ENCODE results near the gene PANK3.
"Not testable (repeated sequence)": the region's sequence is repeated elsewhere in the genome, so short reads cannot be mapped to it uniquely, and the experiment has no call there.

The PANK3 gene

DNA sequence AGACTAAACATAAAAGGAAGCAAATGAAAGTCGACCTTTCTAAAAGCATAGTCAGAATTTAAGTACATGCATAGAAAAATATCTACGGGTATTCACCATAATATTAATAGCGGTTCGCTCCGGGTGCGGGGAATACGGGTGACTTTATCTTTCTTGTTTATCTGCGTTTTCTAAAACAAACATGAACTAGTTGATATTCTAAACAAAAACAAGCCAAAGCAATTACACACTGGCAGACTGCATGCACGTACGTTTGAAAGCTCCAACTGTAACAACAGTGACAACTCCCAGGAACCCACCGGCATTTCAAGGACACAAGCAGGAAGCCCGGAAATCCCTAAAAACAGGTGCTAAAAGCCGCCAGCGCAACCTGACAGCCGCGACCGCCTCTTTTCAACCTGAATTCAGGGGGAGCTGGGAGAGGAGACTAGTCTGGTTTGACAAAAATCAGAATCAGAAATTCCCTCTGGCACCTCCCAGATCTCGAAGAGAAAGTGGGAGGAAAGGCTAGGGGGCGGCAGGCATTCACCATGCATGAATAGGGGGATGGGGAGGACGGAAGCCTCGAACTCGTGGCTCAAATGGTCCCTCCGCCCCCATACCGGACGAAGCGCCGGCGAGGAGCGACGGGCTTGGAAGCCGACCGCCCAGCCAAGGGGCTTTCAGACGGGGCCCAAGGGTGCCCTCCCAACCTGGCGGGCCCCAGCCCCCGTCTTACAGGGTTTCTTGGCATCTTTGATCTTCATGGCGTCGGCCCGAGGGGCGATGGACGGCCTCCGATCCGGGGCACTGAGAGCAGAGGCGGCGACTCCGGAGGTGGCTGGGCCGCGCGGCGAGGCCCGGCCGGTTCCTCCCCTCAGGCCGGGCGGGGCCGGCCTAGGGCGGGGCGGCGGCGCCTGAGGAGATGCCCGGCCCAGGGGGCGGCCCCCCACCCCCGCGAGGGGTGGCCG, at the start of gene PANK3:
PANK3 (minus strand) TSS at position 831 of the 950 bp plus-strand sequence; CDS start at position 746, 85 bp downstream.
- peak; percentile 59 for DNase-seq

DNA sequence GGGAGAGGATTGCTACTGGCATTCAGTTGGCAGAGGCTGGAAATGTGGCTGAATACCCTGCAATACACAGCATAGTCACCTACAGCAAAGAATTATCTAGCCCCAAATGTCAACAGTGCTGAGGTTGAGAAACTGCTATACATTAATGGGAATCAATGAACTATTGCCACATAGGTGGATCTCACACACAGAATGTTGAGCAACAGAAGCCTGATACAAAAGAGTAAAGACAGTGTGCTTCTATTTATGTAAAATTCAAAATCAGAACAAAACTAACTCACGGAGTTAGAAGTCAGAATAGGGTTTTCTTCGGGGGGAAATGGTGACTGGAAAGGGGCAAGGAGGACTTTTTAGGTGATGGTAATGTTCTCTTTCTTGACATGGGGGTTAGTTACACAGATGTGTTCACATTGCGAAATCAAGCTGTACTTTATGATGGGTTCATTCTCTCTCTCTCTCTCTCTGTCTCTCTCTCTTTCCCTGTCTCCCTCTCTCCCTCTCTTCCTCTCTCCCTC, 45.7 kb upstream of the PANK3 start:
- DNase-seq, result no peak

DNA sequence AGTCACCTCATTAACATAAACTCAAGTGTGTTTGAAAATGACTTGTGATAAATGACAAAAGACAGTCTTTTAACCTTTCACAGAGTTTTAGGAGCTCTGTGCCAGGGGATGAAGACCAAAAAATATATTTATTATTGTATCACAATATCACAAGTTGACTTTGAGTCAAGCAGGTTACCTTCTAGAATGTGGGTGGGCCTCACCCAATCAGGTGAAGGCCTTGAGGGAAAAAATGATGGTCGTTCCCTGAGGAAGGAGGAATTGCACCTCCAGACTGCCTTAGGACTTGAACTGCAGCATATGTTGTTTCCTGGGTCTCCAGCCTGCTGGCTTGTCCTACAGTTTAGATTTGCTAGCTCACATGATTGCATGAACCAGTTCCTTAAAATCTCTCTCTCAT, 41.6 kb upstream of the PANK3 start:
- no peak for DNase-seq

DNA sequence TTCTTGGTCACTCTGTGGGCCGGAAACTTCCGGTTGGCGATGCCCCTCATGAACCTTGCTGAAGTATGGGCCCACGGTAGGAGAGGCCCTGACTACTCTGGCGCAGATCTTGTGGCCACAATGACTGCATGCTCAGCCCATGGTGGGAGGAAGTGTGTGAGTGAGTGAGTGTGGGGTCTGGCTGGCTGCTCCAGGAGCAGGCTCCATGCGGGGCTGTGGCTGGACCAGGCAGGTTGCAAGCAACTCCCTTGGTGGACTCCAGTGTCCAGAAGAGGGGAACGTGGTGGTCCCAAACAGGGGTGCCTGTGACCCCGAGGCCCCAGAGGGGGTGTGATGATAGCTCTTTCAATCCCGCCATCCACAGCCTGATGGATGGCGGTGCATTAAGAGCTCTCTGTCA, 35.5 kb upstream of the PANK3 start:
- no peak for DNase-seq

DNA sequence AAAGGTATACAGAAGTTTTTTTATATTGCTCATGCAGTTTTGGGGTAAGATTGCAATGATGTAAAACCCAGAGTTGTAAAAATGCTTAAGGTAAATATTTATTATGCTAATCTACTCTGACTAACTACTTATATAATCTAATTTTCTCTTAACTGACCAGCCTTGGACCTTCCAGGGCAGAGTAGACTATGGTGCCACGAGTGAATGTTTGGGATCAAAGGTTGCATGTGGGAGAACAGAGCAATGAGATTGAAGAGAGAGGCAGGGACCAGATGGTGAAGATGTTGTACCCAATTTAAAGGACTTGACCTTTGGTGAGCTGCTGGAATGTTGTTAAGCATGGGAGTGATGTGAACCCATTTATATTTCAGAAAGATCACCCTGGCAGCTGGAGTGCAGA, 34.8 kb upstream of the PANK3 start:
- no peak for DNase-seq

DNA sequence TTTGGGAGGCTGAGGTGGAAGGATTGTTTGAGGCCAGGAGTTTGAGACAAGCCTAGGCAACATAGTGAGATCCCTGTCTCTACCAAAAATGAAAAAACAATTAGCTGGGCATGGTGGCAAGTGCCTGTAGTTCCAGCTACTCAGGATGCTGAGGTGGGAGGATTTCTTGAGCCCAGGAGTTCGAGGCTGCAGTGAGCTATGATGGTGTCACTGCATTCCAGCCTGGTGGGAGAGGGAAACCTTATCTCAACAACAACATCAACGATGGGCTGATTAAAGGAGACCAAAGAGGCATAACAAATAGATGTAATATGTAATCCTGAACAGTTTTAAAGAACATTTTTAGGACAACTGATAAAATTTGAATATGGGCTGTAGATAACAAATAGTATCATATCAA, 34.2 kb upstream of the PANK3 start:
- no peak for DNase-seq

GRCh38 chr5:168612996-168613395, 33.8 kb upstream of the PANK3 start:
- DNase-seq, result no peak

DNA sequence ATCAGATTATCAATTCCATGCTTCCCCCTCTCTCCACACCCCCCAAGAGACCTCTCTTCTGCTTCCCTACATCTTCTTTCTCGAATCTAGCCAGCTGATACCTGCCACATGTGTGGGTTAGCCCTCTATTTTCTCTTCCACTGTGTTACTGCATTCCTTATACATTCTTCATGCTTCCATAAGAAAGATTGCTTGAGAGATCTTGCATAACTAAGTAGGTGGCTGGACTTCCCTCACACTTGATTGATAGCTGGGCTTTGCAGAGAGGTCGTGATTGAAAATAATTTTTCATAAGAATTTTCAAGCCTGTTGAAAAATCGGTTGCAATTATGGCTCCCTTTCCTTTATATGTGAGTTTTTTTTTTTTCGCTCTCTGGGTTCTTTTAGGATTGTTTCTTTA, 33.0 kb upstream of the PANK3 start:
- no peak for DNase-seq

GRCh38 chr5:168611165-168611564, 32.0 kb upstream of the PANK3 start:
- no peak for DNase-seq

- DNase-seq, result no peak
Observed at GRCh38 chr5:168609806-168610482, 30.8 kb upstream of the PANK3 start.

DNA sequence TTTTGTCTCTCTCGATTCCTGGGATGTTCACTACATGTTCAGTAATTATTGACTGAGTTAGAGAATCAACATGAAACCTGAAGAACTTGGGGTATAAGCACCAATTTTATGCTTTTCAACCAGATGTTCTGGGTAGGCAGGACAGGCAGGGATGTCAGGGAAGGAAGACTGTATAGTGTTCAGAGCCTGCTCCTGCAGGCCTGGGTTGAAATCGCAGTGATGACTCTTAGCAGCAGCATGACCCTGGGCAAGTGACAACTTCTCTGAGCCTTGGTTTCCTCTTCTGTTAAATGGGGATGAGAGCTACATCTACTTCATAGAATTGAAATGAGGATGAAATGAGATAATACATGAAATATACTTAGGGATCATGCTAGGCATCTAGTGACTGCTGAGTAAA, 29.7 kb upstream of the PANK3 start:
- no peak for DNase-seq

GRCh38 chr5:168608386-168608785, 29.2 kb upstream of the PANK3 start:
- no peak for DNase-seq

- DNase-seq, result no peak
Observed at GRCh38 chr5:168607946-168608345, 28.8 kb upstream of the PANK3 start.

DNA sequence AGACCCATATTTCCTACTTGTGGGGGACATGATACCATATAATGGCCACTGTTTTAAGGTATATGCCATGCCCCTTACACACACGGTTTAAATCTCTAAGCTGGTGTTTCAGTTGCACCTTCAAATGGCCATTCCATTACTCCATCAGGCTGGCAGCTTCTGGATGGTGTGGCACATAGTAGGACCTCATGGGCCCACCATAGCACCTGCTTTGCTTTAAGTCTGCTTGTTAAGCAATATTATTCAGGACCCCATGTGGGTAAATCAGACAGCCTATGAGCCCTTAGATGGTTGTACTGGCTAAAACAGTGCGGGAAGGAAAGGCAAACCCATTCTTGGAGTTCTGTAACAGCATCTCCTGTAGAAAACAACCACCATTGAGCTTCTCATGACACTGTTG, 27.4 kb upstream of the PANK3 start:
- DNase-seq, result no peak

DNA sequence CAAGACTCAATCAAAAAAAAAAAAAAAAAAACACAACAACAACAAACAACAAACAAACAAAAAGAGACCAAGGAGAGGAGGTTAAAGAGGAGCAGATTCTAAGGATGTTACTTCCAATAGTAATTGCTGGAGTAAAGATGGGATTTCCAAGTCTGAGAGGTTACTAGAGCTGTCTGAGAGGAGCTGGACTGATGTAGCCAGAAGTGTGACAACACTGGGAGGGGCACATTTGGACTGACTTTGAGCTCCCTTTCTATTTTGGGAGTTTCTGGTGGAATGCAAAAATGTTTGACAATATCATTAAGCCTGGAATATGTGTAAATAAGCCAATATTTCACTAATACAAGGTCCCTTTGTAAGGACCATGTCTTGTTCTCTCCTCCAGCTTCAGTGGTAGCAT, 25.3 kb upstream of the PANK3 start:
- no peak for DNase-seq

DNA sequence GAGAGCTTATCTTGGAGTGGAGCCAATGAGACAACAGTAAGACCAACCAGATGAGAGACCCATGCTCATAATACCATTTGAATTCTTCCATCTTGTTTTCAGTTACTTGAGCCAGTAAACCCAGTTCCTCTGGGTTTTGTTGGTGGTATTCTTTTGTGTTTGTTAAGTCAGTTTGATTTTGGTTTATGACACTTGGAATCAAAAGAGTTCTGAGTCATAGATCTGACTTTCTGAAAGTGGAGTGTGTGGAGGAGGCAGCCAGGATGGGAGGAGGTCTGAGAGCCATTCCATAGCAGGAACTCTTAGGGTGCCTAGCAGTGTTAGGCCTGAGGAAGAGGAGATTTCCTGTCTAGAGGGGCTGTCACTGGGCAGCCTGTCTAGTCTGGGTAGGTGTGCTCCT, 24.6 kb upstream of the PANK3 start:
- no peak for DNase-seq

- DNase-seq, result no peak
Observed at GRCh38 chr5:168602517-168602916, 23.3 kb upstream of the PANK3 start.

DNA sequence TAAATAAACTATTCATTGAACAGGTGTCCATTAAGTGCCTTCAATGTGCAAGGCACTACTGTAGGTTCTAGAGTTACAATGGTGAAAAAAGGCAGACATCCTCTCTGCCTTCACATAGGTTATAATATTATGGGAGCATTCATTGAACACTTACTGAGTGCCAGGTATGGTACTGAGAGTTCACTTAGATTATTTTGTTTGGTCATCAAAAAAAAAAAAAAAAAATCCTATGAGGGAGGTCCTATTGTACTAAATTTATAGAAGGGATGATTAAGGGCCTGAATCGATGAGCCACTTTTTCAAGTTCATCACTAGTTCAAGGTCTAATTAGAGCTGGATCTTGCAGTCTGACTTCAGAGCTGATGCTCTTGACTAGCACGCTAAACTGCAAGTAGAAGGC, 22.8 kb upstream of the PANK3 start:
- no peak for DNase-seq

GRCh38 chr5:168600409-168600808, 21.2 kb upstream of the PANK3 start:
- peak; percentile 46 for DNase-seq

DNA sequence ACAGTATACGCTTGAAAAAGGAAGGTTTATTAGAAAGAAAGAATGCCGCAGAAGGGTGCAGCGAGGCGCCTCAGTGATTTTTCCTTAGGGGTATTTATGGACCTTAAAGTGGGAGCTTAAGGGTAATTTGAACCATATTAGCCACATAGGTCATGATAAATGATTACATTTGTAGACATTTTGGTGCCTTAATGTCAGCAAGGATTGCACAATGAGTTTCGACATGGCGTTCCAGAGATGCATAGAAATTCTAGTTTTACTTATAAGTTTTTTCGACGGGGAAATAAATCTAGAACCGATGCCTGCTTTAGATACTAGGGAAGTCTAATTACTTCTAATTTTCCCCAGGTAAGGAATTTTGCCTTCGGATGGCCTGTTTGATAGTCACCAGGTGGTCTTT, 20.7 kb upstream of the PANK3 start:
- no peak for DNase-seq

GRCh38 chr5:168598639-168599038, 19.5 kb upstream of the PANK3 start:
- DNase-seq, result no peak

GRCh38 chr5:168596927-168597326, 17.8 kb upstream of the PANK3 start:
- DNase-seq, result no peak

DNA sequence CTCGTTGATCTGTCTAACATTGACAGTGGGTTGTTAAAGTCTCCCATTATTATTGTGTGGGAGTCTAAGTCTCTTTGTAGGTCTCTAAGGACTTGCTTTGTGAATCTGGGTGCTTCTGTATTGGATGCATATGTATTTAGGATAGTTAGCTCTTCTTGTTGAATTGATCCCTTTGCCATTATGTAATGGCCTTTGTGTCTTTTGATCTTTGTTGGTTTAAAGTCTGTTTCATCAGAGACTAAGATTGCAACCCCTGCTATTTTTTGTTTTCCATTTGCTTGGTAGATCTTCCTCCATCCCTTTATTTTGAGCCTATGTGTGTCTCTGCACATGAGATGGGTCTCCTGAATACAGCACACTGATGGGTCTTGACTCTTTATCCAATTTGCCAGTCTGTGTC, 17.0 kb upstream of the PANK3 start:
- DNase-seq, result not testable (repeated sequence)

GRCh38 chr5:168592014-168592368, 12.8 kb upstream of the PANK3 start:
- no peak for DNase-seq

Data from NCI-H2171 (cell line).